PC-3 (cell line): ENCODE results near the gene SELENOT.
"Not testable (repeated sequence)": the region's sequence is repeated elsewhere in the genome, so short reads cannot be mapped to it uniquely, and the experiment has no call there.

Experiments
- EZH2phosphoT487 ChIP-seq: fragments of 300-600 bp; sonication (generic); IDR thresholded peaks from 2 replicates; pipeline ENCODE4 v1.6.1; 2018; ENCODE audit warnings: mild to moderate bottlenecking, antibody characterized with exemption, low read length, borderline replicate concordance
- TF ChIP-seq, protein P1 (sequence below): fragments of 300-600 bp; sonication (generic); conservative IDR thresholded peaks from 2 replicates; pipeline ENCODE4 v1.5.1; 2017; ENCODE audit warnings: antibody characterized with exemption, low read depth, mild to moderate bottlenecking, low read length

DNA sequence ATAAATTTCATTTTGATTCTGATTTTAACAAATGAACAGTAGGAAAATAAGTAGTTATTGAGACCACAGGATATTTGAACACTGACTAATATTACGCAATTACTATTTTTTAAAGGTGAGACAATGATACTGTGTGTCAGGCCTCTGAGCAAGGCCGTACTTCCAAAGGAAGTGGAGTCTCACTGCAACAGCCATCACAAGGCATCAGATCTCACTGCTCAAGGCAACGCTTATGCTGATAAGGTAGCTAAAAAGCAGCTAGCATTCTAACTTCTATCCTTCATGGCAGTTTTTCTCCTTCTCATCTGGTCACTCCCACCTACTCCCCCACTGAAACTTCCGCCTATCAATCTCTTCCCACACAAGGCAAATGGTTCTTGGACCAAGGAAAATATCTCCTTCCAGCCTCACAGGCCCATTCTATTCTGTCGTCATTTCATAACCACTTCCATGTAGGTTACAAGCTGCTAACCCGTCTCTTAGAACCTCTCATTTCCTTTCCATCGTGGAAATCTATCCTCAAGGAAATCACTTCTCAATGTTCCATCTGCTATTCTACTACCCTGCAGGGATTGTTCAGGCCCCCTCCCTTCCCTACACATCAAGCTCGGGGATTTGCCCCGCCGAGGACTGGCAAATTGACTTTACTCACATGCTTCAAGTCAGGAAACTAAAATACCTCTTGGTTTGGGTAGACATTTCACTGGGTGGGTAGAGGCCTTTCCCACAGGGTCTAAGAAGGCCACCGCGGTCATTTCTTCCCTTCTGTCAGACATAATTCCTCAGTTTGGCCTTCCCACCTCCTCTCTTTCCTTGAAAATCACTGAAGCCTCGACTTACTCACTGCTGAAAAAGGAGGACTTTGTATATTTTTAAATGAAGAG lies 2.2 kb upstream of the SELENOT start:
- TF ChIP-seq, protein P1, sequence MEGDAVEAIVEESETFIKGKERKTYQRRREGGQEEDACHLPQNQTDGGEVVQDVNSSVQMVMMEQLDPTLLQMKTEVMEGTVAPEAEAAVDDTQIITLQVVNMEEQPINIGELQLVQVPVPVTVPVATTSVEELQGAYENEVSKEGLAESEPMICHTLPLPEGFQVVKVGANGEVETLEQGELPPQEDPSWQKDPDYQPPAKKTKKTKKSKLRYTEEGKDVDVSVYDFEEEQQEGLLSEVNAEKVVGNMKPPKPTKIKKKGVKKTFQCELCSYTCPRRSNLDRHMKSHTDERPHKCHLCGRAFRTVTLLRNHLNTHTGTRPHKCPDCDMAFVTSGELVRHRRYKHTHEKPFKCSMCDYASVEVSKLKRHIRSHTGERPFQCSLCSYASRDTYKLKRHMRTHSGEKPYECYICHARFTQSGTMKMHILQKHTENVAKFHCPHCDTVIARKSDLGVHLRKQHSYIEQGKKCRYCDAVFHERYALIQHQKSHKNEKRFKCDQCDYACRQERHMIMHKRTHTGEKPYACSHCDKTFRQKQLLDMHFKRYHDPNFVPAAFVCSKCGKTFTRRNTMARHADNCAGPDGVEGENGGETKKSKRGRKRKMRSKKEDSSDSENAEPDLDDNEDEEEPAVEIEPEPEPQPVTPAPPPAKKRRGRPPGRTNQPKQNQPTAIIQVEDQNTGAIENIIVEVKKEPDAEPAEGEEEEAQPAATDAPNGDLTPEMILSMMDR = not testable (repeated sequence)
- not testable (repeated sequence) for TF ChIP-seq EZH2phosphoT487
